ENCODE measurements around the gene SLAMF9.

Gene SLAMF9

GRCh38 chr1:159921700-159922504 lies 32.1 kb downstream of the SLAMF9 start:
- Histone ChIP-seq H3K4me1 (ENCODE audit: control insufficient read depth, insufficient read depth, low read length) (peaks cover 4% of the 10 kb centered on the region), H3K27ac (ENCODE audit: insufficient read depth, low read depth, low read length, poor library complexity, severe bottlenecking) (no peak overlapping the region), H3K4me3 (ENCODE audit: insufficient read depth, low read depth, low read length) (no peak overlapping the region), H3K36me3 (ENCODE audit: control insufficient read depth, insufficient read depth, low read length) (no peaks in the 10 kb centered on the region), H3K27me3 (ENCODE audit: control insufficient read depth, insufficient read depth, low read length, poor library complexity, severe bottlenecking) (peaks cover 18% of the 10 kb centered on the region), H3K9me3 (ENCODE audit: control insufficient read depth, low read length) (no peaks in the 10 kb centered on the region)
- 88 to 89% methylated on average over 18 of the region's 18 CpGs for WGBS, 2 experiments

- Histone ChIP-seq H3K4me1 (ENCODE audit: control insufficient read depth, insufficient read depth, low read length) (peaks cover 7% of the 10 kb centered on the region), H3K27ac (ENCODE audit: insufficient read depth, low read depth, low read length, poor library complexity, severe bottlenecking) (no peak overlapping the region), H3K4me3 (ENCODE audit: insufficient read depth, low read depth, low read length) (no peak overlapping the region)
These were observed 32.8 kb downstream of the SLAMF9 start for GRCh38 chr1:159921251-159921650.

GRCh38 chr1:159920651-159921050 lies 33.4 kb downstream of the SLAMF9 start:
- Histone ChIP-seq H3K36me3 (ENCODE audit: control insufficient read depth, insufficient read depth, low read length) (no peaks in the 10 kb centered on the region), H3K27ac (ENCODE audit: insufficient read depth, low read depth, low read length, poor library complexity, severe bottlenecking) (no peak overlapping the region), H3K9me3 (ENCODE audit: control insufficient read depth, low read length) (no peaks in the 10 kb centered on the region), H3K4me3 (ENCODE audit: insufficient read depth, low read depth, low read length) (no peak overlapping the region), H3K4me1 (ENCODE audit: control insufficient read depth, insufficient read depth, low read length) (peaks cover 10% of the 10 kb centered on the region), H3K27me3 (ENCODE audit: control insufficient read depth, insufficient read depth, low read length, poor library complexity, severe bottlenecking) (peaks cover 18% of the 10 kb centered on the region)
- WGBS, 2 experiments = 94 to 95% methylated on average over 1 of the region's 1 CpG

More at GRCh38 chr1:159921251-159921650, 32.8 kb downstream of the SLAMF9 start:
- WGBS, 2 experiments = 93 to 100% methylated on average over 1 of the region's 1 CpG
- H3K9me3 ChIP-seq (ENCODE audit: control insufficient read depth, low read length) = no peaks in the 10 kb centered on the region
- H3K27me3 ChIP-seq (ENCODE audit: control insufficient read depth, insufficient read depth, low read length, poor library complexity, severe bottlenecking) = peaks cover 18% of the 10 kb centered on the region
- no peaks in the 10 kb centered on the region for H3K36me3 ChIP-seq (ENCODE audit: control insufficient read depth, insufficient read depth, low read length)

GRCh38 chr1:159920202-159920601 lies 33.8 kb downstream of the SLAMF9 start:
- no peak overlapping the region for H3K4me3 ChIP-seq (ENCODE audit: insufficient read depth, low read depth, low read length)
- no peaks in the 10 kb centered on the region for H3K36me3 ChIP-seq (ENCODE audit: control insufficient read depth, insufficient read depth, low read length)
- WGBS, 2 experiments = 96 to 98% methylated on average over 10 of the region's 10 CpGs
- no peaks in the 10 kb centered on the region for H3K9me3 ChIP-seq (ENCODE audit: control insufficient read depth, low read length)
- H3K27me3 ChIP-seq (ENCODE audit: control insufficient read depth, insufficient read depth, low read length, poor library complexity, severe bottlenecking) = peaks cover 17% of the 10 kb centered on the region
- peaks cover 8% of the 10 kb centered on the region for H3K4me1 ChIP-seq (ENCODE audit: control insufficient read depth, insufficient read depth, low read length)
- no peak overlapping the region for H3K27ac ChIP-seq (ENCODE audit: insufficient read depth, low read depth, low read length, poor library complexity, severe bottlenecking)

GRCh38 chr1:159919236-159919865 lies 34.7 kb downstream of the SLAMF9 start:
- Histone ChIP-seq H3K36me3 (ENCODE audit: control insufficient read depth, insufficient read depth, low read length) (no peaks in the 10 kb centered on the region), H3K9me3 (ENCODE audit: control insufficient read depth, low read length) (no peaks in the 10 kb centered on the region), H3K27me3 (ENCODE audit: control insufficient read depth, insufficient read depth, low read length, poor library complexity, severe bottlenecking) (peaks cover 8% of the 10 kb centered on the region), H3K4me1 (ENCODE audit: control insufficient read depth, insufficient read depth, low read length) (peaks cover 8% of the 10 kb centered on the region), H3K4me3 (ENCODE audit: insufficient read depth, low read depth, low read length) (no peak overlapping the region), H3K27ac (ENCODE audit: insufficient read depth, low read depth, low read length, poor library complexity, severe bottlenecking) (no peak overlapping the region)
- WGBS, 2 experiments = 94 to 98% methylated on average over 10 of the region's 10 CpGs

- Histone ChIP-seq H3K36me3 (ENCODE audit: control insufficient read depth, insufficient read depth, low read length) (no peaks in the 10 kb centered on the region), H3K27me3 (ENCODE audit: control insufficient read depth, insufficient read depth, low read length, poor library complexity, severe bottlenecking) (peaks cover under 1% of the 10 kb centered on the region)
- WGBS, 2 experiments = 93 to 94% methylated on average over 13 of the region's 13 CpGs
These were observed 35.5 kb downstream of the SLAMF9 start for GRCh38 chr1:159918352-159919200.

GRCh38 chr1:159917533-159918351 lies 36.3 kb downstream of the SLAMF9 start:
- Histone ChIP-seq H3K4me3 (ENCODE audit: insufficient read depth, low read depth, low read length) (no peak overlapping the region), H3K27me3 (ENCODE audit: control insufficient read depth, insufficient read depth, low read length, poor library complexity, severe bottlenecking) (no peaks in the 10 kb centered on the region), H3K36me3 (ENCODE audit: control insufficient read depth, insufficient read depth, low read length) (no peaks in the 10 kb centered on the region), H3K9me3 (ENCODE audit: control insufficient read depth, low read length) (no peaks in the 10 kb centered on the region), H3K4me1 (ENCODE audit: control insufficient read depth, insufficient read depth, low read length) (peaks cover 8% of the 10 kb centered on the region), H3K27ac (ENCODE audit: insufficient read depth, low read depth, low read length, poor library complexity, severe bottlenecking) (no peak overlapping the region)
- 89% methylated on average over 4 to 5 of the region's 5 CpGs for WGBS, 2 experiments

More at GRCh38 chr1:159918352-159919200, 35.5 kb downstream of the SLAMF9 start:
- Histone ChIP-seq H3K4me1 (ENCODE audit: control insufficient read depth, insufficient read depth, low read length) (peaks cover 8% of the 10 kb centered on the region), H3K9me3 (ENCODE audit: control insufficient read depth, low read length) (no peaks in the 10 kb centered on the region), H3K4me3 (ENCODE audit: insufficient read depth, low read depth, low read length) (no peak overlapping the region), H3K27ac (ENCODE audit: insufficient read depth, low read depth, low read length, poor library complexity, severe bottlenecking) (no peak overlapping the region)

- Histone ChIP-seq H3K4me1 (ENCODE audit: control insufficient read depth, insufficient read depth, low read length) (peaks cover 8% of the 10 kb centered on the region), H3K27ac (ENCODE audit: insufficient read depth, low read depth, low read length, poor library complexity, severe bottlenecking) (peak overlapping the region; percentile 54)
- WGBS, 2 experiments = 65 to 67% methylated on average over 9 of the region's 9 CpGs
These were observed 37.6 kb downstream of the SLAMF9 start for GRCh38 chr1:159916242-159917051.

More at GRCh38 chr1:159916242-159917051, 37.6 kb downstream of the SLAMF9 start:
- H3K36me3 ChIP-seq (ENCODE audit: control insufficient read depth, insufficient read depth, low read length) = no peaks in the 10 kb centered on the region
- no peaks in the 10 kb centered on the region for H3K9me3 ChIP-seq (ENCODE audit: control insufficient read depth, low read length)
- H3K4me3 ChIP-seq (ENCODE audit: insufficient read depth, low read depth, low read length) = no peak overlapping the region
- H3K27me3 ChIP-seq (ENCODE audit: control insufficient read depth, insufficient read depth, low read length, poor library complexity, severe bottlenecking) = no peaks in the 10 kb centered on the region
